ENCODE results near the gene NAA35. TPM values are rescaled to one million over a fixed set of nuclear protein-coding genes. Genes with fewer than 3 reads are reported as not detected.
"Not testable (repeated sequence)": the region's sequence is repeated elsewhere in the genome, so short reads cannot be mapped to it uniquely, and the experiment has no call there.

NAA35 gene
- total RNA-seq, 1 experiment from 2014 or later: 22.2 TPM

DNA sequence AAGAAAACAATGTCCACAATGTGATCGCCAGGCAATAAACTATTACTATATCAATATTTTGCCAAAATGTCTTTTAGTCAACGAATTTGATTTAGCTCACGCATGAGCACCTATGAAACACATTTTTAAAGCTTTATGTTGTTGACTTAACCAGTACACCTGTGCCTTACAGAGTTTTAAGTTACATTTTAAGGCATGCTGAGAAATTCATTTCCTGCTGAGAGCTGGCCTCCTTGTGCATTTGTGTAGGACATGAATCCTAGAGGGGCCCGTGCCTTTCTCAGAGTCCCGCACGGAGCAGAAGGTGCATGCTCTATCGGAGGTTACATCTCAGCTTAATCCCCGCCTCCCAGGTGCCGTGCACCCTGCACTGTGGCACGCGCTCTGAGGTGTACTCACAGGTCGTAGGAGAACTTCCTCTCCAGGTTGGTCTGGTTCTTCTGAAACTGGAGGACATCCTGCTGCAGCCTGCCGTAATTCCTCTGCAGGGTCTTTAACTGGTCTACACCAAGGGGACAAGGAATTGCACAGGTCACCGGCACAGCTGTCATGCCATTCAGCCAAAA lies 105.2 kb downstream of the NAA35 start:
- CTCF ChIA-PET: no interaction called here
- BruUV-seq (replicated peaks): no TSS peak
- no peak overlapping the region for H3K27ac Mint-ChIP-seq (ENCODE audit: unreplicated experiment)
- H3K9me3 Mint-ChIP-seq (ENCODE audit: low read depth, unreplicated experiment): no peaks in the 10 kb centered on the region
- intact Hi-C loops (cut with micrococcal nuclease; ENCODE audit: unreplicated experiment): no loop called here
- H3K4me1 Mint-ChIP-seq (ENCODE audit: low read depth, unreplicated experiment): no peaks in the 10 kb centered on the region
- H3K36me3 Mint-ChIP-seq (ENCODE audit: insufficient read depth, unreplicated experiment): no peaks in the 10 kb centered on the region
- H3K27me3 Mint-ChIP-seq (ENCODE audit: unreplicated experiment): no peaks in the 10 kb centered on the region
- TF ChIP-seq, protein P1, sequence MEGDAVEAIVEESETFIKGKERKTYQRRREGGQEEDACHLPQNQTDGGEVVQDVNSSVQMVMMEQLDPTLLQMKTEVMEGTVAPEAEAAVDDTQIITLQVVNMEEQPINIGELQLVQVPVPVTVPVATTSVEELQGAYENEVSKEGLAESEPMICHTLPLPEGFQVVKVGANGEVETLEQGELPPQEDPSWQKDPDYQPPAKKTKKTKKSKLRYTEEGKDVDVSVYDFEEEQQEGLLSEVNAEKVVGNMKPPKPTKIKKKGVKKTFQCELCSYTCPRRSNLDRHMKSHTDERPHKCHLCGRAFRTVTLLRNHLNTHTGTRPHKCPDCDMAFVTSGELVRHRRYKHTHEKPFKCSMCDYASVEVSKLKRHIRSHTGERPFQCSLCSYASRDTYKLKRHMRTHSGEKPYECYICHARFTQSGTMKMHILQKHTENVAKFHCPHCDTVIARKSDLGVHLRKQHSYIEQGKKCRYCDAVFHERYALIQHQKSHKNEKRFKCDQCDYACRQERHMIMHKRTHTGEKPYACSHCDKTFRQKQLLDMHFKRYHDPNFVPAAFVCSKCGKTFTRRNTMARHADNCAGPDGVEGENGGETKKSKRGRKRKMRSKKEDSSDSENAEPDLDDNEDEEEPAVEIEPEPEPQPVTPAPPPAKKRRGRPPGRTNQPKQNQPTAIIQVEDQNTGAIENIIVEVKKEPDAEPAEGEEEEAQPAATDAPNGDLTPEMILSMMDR (IDR thresholded peaks at IDR 0.05; ENCODE audit: unreplicated experiment): no peak
- no peak overlapping the region for H3K4me3 Mint-ChIP-seq (ENCODE audit: low read depth, unreplicated experiment)
- no peak for DNase-seq

DNA sequence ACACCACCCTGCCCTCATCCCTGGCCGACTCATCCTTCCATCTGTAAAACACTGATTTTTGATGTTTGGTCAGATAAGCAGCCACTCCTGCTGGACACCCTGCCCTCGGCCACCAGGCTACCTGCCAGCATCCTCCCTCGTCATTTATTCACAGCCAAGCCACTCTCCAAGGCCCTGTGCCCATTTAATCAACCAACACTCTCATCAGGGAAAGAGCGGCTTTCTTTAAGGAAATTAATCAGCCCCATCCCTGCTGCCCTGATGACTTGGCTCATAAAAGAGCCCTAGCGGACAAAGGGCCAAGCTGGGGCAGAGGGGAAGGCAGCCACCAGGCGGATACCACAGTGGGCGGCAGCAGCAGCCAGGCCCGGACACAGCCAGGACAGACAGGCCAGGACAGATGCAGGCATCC lies 106.0 kb downstream of the NAA35 start:
- intact Hi-C loops (cut with micrococcal nuclease; ENCODE audit: unreplicated experiment): no loop called here
- no peak overlapping the region for H3K27ac Mint-ChIP-seq (ENCODE audit: unreplicated experiment)
- H3K4me1 Mint-ChIP-seq (ENCODE audit: low read depth, unreplicated experiment): no peaks in the 10 kb centered on the region

DNA sequence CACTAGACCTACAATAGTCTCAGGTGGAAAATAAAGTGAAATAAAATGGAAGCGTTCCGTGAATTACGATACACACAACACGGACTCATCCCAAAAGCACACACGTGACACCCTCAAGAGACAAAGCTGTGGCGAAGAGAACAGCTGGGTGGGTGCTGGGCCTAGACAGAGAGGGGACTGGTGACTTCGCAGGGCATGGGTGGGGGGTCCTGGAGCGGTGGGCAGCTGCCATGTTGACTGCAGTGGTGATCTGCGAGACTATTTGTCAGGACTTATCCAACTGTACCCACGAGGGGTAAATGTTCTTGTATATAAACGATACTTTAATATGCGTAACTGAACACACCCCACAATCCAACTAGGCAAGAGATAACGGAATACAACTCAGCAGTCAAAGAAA lies 106.4 kb downstream of the NAA35 start:
- Mint-ChIP-seq H3K4me3 (ENCODE audit: low read depth, unreplicated experiment) (no peak overlapping the region), H3K27me3 (ENCODE audit: unreplicated experiment) (no peaks in the 10 kb centered on the region), H3K9me3 (ENCODE audit: low read depth, unreplicated experiment) (no peaks in the 10 kb centered on the region), H3K4me1 (ENCODE audit: low read depth, unreplicated experiment) (no peaks in the 10 kb centered on the region), H3K36me3 (ENCODE audit: insufficient read depth, unreplicated experiment) (no peaks in the 10 kb centered on the region), H3K27ac (ENCODE audit: unreplicated experiment) (no peak overlapping the region)
- TF ChIP-seq, protein P1 (IDR thresholded peaks at IDR 0.05; ENCODE audit: unreplicated experiment): no peak
- no peak for DNase-seq
- intact Hi-C loops (cut with micrococcal nuclease; ENCODE audit: unreplicated experiment): no loop called here
- no TSS peak for BruUV-seq (replicated peaks)
- CTCF ChIA-PET: no interaction called here

More for the DNA sequence above, 106.0 kb downstream of the NAA35 start:
- no peaks in the 10 kb centered on the region for H3K36me3 Mint-ChIP-seq (ENCODE audit: insufficient read depth, unreplicated experiment)
- DNase-seq: no peak
- BruUV-seq (replicated peaks): no TSS peak
- H3K4me3 Mint-ChIP-seq (ENCODE audit: low read depth, unreplicated experiment): no peak overlapping the region
- H3K27me3 Mint-ChIP-seq (ENCODE audit: unreplicated experiment): no peaks in the 10 kb centered on the region
- TF ChIP-seq, protein P1 (IDR thresholded peaks at IDR 0.05; ENCODE audit: unreplicated experiment): no peak
- CTCF ChIA-PET: no interaction called here
- H3K9me3 Mint-ChIP-seq (ENCODE audit: low read depth, unreplicated experiment): no peaks in the 10 kb centered on the region

DNA sequence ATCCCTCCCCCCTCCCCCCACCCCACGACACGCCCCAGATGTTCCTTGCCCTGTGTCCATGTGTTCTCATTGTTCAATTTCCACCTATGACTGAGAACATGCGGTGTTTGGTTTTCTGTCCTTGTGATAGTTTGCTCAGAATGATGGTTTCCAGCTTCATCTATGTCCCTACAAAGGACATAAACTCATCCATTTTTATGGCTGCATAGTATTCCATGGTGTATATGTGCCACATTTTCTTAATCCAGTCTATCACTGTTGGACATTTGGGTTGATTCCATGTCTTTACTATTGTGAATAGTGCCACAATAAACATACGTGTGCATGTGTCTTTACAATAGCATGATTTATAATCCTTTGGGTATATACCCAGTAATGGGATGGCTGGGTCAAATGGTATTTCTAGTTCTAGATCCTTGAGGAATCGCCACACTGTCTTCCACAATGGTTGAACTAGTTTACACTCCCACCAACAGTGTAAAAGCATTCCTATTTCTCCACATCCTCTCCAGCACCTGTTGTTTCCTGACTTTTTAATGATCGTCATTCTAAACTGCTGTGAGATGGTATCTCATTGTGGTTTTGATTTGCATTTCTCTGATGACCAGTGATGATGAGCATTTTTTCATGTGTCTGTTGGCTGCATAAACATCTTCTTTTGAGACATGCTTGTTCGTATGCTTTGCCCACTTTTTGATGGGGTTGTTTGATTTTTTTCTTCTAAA lies 107.2 kb downstream of the NAA35 start:
- BruUV-seq (replicated peaks); H3K27me3 Mint-ChIP-seq (ENCODE audit: unreplicated experiment); H3K27ac Mint-ChIP-seq (ENCODE audit: unreplicated experiment); H3K36me3 Mint-ChIP-seq (ENCODE audit: insufficient read depth, unreplicated experiment); DNase-seq; intact Hi-C loops (cut with micrococcal nuclease; ENCODE audit: unreplicated experiment); H3K4me3 Mint-ChIP-seq (ENCODE audit: low read depth, unreplicated experiment); CTCF ChIA-PET; H3K9me3 Mint-ChIP-seq (ENCODE audit: low read depth, unreplicated experiment); H3K4me1 Mint-ChIP-seq (ENCODE audit: low read depth, unreplicated experiment): not testable (repeated sequence)

All from Calu3 (cell line).